Fibroblast of villous mesenchyme (primary cell): Measurements from ENCODE around the gene MYRF. TPM values are rescaled to one million over a fixed set of nuclear protein-coding genes. Genes with fewer than 3 reads are reported as not detected.
A peak's percentile ranks its signal among the peaks of the same experiment; 100 is the strongest.

Experiments
- DNase-seq: peaks from one replicate; pipeline ENCODE4 v3.0.0-alpha.2; 2010; ENCODE audit warnings: low read depth
- H3K4me3 ChIP-seq: 2 replicates; pipeline ENCODE4 v1.5.1; 2011; ENCODE audit warnings: low read depth, mild to moderate bottlenecking, low read length
- total RNA-seq: library from RNA; depleted of rRNA; stranded (reverse); fragments of >200 nt; gene quantifications from 2 replicates; pipeline ENCODE4 v1.2.3, GENCODE V29; 2012
- TF ChIP-seq, protein P1 (sequence below): IDR thresholded peaks from 2 replicates; pipeline ENCODE4 v1.5.1; 2012; ENCODE audit warnings: low read depth, mild to moderate bottlenecking, low read length; ENCODE audit not compliant: insufficient read depth

The MYRF gene
- total RNA-seq, 1 donor = 2.6 TPM

DNA sequence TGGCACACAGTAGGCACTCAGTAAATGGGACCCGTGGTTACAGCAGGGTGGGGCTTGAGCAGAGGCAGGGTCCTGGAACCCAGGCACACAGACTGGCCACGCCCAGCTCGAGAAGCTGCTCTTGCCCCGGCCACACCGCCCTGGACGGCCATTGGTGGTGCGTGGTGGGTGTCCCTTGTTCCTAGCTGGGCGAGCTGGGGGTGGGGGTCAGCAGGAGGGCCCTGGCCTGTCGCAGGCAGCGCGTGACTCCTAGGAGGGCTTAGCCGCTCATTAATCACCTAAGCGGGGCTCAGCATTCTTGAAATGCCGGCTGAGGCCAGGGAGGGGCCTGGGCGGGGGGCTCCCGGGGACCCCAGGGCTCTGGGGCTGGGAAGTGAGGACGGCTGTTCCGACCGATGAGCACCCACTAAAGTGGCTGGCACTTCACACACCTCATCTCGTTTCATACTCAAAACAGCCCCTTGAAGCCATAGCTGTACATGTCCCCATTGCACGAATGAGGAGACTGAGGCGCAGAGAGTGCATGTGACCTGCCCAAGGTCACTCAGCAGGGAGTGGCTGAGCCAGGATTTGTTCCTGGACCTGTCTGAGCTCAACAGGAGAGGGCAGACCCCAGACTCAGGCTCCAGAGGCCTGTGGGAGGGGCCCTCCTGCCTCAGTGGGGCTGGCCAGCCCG, 11.6 kb downstream of the MYRF start:
- no peak overlapping the region for H3K4me3 ChIP-seq
- no peak for DNase-seq

DNA sequence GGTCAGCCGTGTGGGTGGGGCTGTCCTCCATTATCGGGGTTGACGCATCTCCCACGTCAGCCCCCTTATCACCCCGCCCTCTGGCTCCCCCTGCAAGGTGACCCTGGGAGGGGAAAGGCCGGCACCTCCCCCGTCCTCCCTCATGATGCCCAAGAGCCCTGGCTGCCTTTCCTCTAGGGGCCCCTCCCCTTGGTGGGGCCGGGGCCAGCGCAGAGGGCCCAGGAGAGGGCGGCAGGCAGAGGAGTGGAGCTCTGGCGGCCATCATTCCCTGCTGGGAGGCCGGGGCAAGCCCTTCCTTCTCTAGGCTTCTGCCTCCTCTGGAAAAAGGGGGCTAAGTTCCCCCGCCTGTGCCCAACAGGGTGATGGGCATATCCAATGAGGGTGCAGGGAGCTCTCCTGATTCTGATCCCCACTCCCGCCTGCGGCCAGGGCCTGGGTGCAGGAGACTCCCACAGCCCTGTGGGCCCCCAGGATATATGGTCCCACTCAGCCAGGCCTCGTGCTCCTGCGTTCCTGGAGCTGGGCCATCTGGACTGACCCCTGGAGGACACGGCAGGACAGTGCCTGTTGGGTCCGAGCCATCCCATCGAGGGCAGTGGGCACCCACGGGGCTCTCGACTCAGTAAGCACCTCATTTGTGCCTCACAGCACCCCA, 12.3 kb downstream of the MYRF start:
- TF ChIP-seq, protein P1, sequence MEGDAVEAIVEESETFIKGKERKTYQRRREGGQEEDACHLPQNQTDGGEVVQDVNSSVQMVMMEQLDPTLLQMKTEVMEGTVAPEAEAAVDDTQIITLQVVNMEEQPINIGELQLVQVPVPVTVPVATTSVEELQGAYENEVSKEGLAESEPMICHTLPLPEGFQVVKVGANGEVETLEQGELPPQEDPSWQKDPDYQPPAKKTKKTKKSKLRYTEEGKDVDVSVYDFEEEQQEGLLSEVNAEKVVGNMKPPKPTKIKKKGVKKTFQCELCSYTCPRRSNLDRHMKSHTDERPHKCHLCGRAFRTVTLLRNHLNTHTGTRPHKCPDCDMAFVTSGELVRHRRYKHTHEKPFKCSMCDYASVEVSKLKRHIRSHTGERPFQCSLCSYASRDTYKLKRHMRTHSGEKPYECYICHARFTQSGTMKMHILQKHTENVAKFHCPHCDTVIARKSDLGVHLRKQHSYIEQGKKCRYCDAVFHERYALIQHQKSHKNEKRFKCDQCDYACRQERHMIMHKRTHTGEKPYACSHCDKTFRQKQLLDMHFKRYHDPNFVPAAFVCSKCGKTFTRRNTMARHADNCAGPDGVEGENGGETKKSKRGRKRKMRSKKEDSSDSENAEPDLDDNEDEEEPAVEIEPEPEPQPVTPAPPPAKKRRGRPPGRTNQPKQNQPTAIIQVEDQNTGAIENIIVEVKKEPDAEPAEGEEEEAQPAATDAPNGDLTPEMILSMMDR = peak; percentile 14
- DNase-seq = peak; percentile 83
- no peak overlapping the region for H3K4me3 ChIP-seq

More for the DNA sequence above, 11.6 kb downstream of the MYRF start:
- TF ChIP-seq, protein P1 = no peak

DNA sequence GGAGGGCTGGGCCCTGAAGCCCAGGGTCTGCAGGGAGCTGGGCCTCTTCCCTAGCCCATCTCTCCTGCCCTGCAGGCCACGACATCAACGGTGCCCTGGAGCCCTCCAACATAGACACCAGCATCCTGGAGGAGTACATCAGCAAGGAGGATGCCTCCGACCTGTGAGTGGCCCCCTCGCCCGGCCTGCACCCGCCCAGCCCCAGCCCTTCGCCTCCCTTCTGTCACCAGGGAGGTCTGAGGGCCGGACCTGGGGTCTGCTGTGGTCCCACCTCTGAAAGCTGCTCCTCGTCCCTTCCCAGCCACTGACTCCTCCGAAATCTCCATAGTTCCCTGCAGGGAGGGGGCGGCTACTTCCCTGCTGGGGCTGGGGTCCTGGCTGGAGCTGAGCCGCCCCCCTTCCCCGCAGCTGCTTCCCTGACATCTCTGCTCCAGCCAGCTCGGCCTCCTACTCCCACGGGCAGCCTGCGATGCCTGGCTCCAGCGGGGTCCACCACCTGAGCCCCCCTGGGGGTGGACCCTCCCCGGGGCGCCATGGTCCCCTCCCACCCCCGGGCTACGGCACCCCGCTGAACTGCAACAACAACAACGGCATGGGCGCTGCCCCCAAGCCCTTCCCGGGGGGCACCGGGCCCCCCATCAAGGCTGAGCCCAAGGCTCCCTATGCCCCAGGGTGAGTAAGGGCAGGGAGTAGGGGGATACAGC, 13.3 kb downstream of the MYRF start:
- TF ChIP-seq, protein P1 = no peak
- no peak for DNase-seq
- H3K4me3 ChIP-seq = no peak overlapping the region

- DNase-seq = peak; percentile 63
- no peak overlapping the region for H3K4me3 ChIP-seq
- TF ChIP-seq, protein P1 = no peak
Measured at GRCh38 chr11:61766353-61766841, 14.0 kb downstream of the MYRF start.

DNA sequence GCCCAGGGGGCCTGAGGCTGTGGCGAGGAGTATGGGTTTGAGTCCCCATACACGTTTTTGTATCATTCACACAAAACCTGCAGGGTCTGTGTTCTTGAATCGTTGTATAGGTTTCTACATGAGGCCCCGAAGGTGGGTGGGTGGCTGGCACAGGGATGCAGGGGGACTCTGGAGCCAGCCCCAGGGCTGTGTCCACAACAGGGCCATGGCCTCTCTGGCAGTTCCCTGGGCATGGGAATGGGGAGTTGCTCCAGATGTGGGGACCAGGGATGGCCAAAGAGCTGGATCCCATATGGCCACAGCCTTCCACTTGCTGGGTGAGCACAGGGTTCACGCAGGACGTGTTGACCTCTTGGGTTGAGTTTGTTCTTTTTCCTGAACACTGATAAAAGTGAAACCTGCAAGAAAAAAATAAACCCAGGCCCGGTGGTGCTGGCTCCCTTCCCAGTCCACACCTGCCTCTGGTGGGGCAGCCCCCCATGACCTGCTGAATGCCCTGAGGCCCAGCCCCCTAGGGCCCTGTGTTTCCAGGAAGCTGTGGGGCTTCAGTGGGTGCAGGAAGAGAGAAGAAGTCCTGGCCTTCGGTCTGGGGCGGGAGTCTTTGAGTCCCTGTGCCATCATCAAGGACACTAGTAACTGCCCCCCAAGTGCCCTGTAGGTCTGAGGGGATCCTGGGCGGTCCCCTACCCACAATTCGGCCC, 16.1 kb downstream of the MYRF start:
- no peak for DNase-seq
- no peak overlapping the region for H3K4me3 ChIP-seq
- TF ChIP-seq, protein P1 = no peak

DNA sequence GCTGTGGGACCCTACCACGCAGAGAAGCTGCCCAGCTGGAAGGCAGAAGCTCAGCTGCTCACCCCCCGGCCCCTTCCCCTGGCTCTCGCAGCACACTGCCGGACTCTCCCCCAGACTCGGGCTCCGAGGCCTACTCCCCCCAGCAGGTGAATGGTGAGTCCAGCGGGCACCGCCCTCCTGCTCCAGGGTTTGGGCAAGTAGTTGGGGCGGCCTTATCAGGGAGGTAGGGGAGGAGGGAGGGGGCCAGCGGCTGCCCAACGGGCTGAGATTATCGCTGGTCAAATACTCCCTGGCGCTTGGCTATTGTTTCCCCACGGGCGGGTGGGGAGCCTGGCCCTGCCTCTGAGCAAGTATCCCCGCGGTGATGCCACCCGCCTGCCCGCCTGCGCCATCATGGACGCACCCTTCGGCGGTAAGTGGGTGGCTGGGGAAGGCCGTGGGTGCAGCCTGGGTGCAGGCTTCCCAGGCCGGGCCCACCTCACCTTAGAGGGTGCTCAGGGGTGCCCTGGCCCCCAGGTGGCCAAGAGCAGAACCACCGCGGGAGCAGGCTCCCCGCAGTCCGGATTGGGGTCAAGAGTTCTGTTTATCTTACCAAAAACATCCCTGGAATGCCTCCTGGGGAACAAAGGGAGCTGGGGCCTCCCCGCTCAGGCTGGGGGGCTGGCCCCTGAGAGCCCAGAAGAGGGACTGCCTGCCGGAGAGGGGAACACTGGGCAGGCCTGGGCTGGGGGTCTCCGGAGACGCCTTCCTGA, 16.9 kb downstream of the MYRF start:
- TF ChIP-seq, protein P1 = peak; percentile 53
- no peak overlapping the region for H3K4me3 ChIP-seq
- peak; percentile 37 for DNase-seq
